Spleen (tissue), 7 donors: ENCODE results near the gene GPN2.

Experiments
- POLR2A ChIP-seq, 3 donors: fragments of 450-650 bp; IDR thresholded peaks; one replicate each; pipeline ENCODE4 v1.5.1; 2017; ENCODE audit warnings: antibody characterized with exemption in 3 of 3, mild to moderate bottlenecking in 1 of 3
- TF ChIP-seq, protein P1 (sequence below), 11 experiments: fragments of 200-600 bp in 7 of 11; fragments of 450-650 bp in 4 of 11; sonication (generic) in 4 of 11; IDR thresholded peaks in 8 of 11; conservative IDR thresholded peaks in 3 of 11; 1 replicate in 7 of 11; 2 replicates in 4 of 11; pipeline versions ENCODE4 v1.4.0 to v1.8.0; 2016 to 2021; ENCODE audit warnings: antibody characterized with exemption in 11 of 11, inconsistent platforms in 4 of 11, mild to moderate bottlenecking in 1 of 11
- donor health status: DM: no; HTN: no; CAD: no; lungs with moderate emphysema.
- donor health status: DM: no; HTN: no; CAD: no.
- donor health status: DM: no; HTN: no; CAD: no.

DNA sequence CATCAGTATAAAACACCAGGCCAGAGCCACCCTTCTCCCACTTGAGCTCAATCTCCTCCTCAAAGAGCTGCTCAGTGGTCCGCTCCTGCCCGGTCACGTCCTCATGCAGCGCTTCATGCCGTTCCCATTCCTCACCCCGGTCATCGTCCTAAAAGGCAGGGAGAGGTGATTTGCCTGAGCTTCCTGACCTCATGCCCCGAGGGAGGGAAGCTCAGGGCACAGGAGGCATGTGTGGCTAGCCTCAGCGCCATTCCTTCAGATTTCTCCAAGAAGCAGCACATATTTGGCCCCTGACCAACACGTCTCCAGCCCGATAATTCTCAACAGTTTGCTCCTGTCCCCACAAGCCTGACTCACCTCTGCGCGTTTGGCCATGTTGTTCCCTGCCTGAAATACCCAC, 4.2 kb upstream of the GPN2 start:
- TF ChIP-seq, protein P1, sequence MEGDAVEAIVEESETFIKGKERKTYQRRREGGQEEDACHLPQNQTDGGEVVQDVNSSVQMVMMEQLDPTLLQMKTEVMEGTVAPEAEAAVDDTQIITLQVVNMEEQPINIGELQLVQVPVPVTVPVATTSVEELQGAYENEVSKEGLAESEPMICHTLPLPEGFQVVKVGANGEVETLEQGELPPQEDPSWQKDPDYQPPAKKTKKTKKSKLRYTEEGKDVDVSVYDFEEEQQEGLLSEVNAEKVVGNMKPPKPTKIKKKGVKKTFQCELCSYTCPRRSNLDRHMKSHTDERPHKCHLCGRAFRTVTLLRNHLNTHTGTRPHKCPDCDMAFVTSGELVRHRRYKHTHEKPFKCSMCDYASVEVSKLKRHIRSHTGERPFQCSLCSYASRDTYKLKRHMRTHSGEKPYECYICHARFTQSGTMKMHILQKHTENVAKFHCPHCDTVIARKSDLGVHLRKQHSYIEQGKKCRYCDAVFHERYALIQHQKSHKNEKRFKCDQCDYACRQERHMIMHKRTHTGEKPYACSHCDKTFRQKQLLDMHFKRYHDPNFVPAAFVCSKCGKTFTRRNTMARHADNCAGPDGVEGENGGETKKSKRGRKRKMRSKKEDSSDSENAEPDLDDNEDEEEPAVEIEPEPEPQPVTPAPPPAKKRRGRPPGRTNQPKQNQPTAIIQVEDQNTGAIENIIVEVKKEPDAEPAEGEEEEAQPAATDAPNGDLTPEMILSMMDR (IDR thresholded peaks at IDR 0.05 in 8 of 11, conservative IDR thresholded peaks at IDR 0.05 in 3 of 11), result no peak
- TF ChIP-seq POLR2A (IDR thresholded peaks at IDR 0.05), result no peak
